Measurements from ENCODE around the gene MBNL3. TPM values are rescaled to one million over a fixed set of nuclear protein-coding genes. Genes with fewer than 3 reads are reported as not detected.
A peak's percentile ranks its signal among the peaks of the same experiment; 100 is the strongest.

The MBNL3 gene
- 5.8 and 10.2 TPM in 2 replicates for total RNA-seq (ENCODE audit: low replicate concordance)

- peak within 1 kb of the TSS; percentile 59 for H3K4me3 ChIP-seq (ENCODE audit: low read depth, low read length)
- no peak for TF ChIP-seq CTCF (IDR thresholded peaks at IDR 0.05; ENCODE audit: insufficient read depth, low read length)
- DNase-seq (ENCODE audit: low read depth), result peak; percentile 38
These were observed at the start of gene MBNL3 for GRCh38 chrX:132488819-132489577. Gene MBNL3, minus strand, starts transcription at chrX:132489038. Its CDS starts 49,427 bp downstream, at chrX:132439611.

- no peak for TF ChIP-seq CTCF (IDR thresholded peaks at IDR 0.05; ENCODE audit: insufficient read depth, low read length)
- no peak for DNase-seq (ENCODE audit: low read depth)
- H3K4me3 ChIP-seq (ENCODE audit: low read depth, low read length), result no peak overlapping the region
These were observed 44.6 kb upstream of the MBNL3 start for GRCh38 chrX:132533409-132533808.

- peak; percentile 1 for DNase-seq (ENCODE audit: low read depth)
- no peak for TF ChIP-seq CTCF (IDR thresholded peaks at IDR 0.05; ENCODE audit: insufficient read depth, low read length)
- H3K4me3 ChIP-seq (ENCODE audit: low read depth, low read length), result no peak overlapping the region
These were observed 44.1 kb upstream of the MBNL3 start for GRCh38 chrX:132532913-132533312.

- no peak for DNase-seq (ENCODE audit: low read depth)
- no peak for TF ChIP-seq CTCF (IDR thresholded peaks at IDR 0.05; ENCODE audit: insufficient read depth, low read length)
- H3K4me3 ChIP-seq (ENCODE audit: low read depth, low read length), result no peak overlapping the region
These were observed 43.3 kb upstream of the MBNL3 start for GRCh38 chrX:132532097-132532496.

- H3K4me3 ChIP-seq (ENCODE audit: low read depth, low read length), result no peak overlapping the region
- DNase-seq (ENCODE audit: low read depth), result no peak
- no peak for TF ChIP-seq CTCF (IDR thresholded peaks at IDR 0.05; ENCODE audit: insufficient read depth, low read length)
These were observed 32.0 kb upstream of the MBNL3 start for GRCh38 chrX:132520792-132521191.

- no peak for DNase-seq (ENCODE audit: low read depth)
- H3K4me3 ChIP-seq (ENCODE audit: low read depth, low read length), result no peak overlapping the region
- TF ChIP-seq CTCF (IDR thresholded peaks at IDR 0.05; ENCODE audit: insufficient read depth, low read length), result no peak
These were observed 31.4 kb upstream of the MBNL3 start for GRCh38 chrX:132520213-132520612.

All from fibroblast of the aortic adventitia (primary cell).